A673 (cell line): ENCODE results near the gene MT3. TPM values are rescaled to one million over a fixed set of nuclear protein-coding genes. Genes with fewer than 3 reads are reported as not detected.

ENCODE experiments used
- BruUV-seq: library from RNA; stranded (reverse); fragments of 400-500 nt; replicated peaks from 2 replicates; lab custom pipeline; 2021; lab: Mats Ljungman, UMichigan
- CTCF ChIA-PET: fragments of 300-600 bp; sonication (Branson Sonifier 250); formaldehyde crosslinking; loops from one replicate; lab custom pipeline; 2022; ENCODE audit warnings: antibody characterized with exemption; lab: Charles Lee
- POLR2A ChIA-PET: fragments of 300-600 bp; sonication (Branson Sonifier 250); formaldehyde crosslinking; loops from one replicate; lab custom pipeline; 2022; ENCODE audit warnings: antibody characterized with exemption; ENCODE audit not compliant: low non-redundant PET; lab: Charles Lee
- DNase-seq: peaks from one replicate; pipeline ENCODE4 v3.0.0-alpha.2; 2015; ENCODE audit warnings: low spot score
- H3K27ac ChIP-seq: fragments of 200-600 bp; sonication (generic); 2 replicates; pipeline ENCODE4 v1.5.1; 2016; ENCODE audit warnings: mixed run types, low read depth, mild to moderate bottlenecking, mixed read lengths, antibody characterized with exemption, low read length; ENCODE audit not compliant: poor library complexity, severe bottlenecking
- H3K27me3 ChIP-seq: fragments of 200-600 bp; sonication (generic); replicated peaks from 2 replicates; pipeline ENCODE4 v1.6.1; 2017; ENCODE audit warnings: mixed run types, low read depth, mild to moderate bottlenecking, mixed read lengths, antibody characterized with exemption, low read length; ENCODE audit not compliant: insufficient read depth, poor library complexity
- H3K36me3 ChIP-seq: fragments of 200-600 bp; sonication (generic); 2 replicates; pipeline ENCODE4 v1.6.1; 2016; ENCODE audit warnings: mixed run types, mild to moderate bottlenecking, mixed read lengths, antibody characterized with exemption, low read length; ENCODE audit not compliant: insufficient read depth, poor library complexity, severe bottlenecking
- H3K4me1 ChIP-seq: fragments of 200-600 bp; sonication (generic); 2 replicates; pipeline ENCODE4 v1.6.1; 2017; ENCODE audit warnings: mixed run types, mild to moderate bottlenecking, mixed read lengths, antibody characterized with exemption, low read length; ENCODE audit not compliant: insufficient read depth, poor library complexity, severe bottlenecking
- H3K4me3 ChIP-seq: fragments of 200-600 bp; sonication (generic); 2 replicates; pipeline ENCODE4 v1.5.1; 2016; ENCODE audit warnings: low read depth, mixed run types, mild to moderate bottlenecking, mixed read lengths, low read length; ENCODE audit not compliant: poor library complexity, severe bottlenecking
- H3K9me3 ChIP-seq: fragments of 200-600 bp; sonication (generic); 2 replicates; pipeline ENCODE4 v1.6.1; 2016; ENCODE audit warnings: mixed run types, low read depth, mild to moderate bottlenecking, mixed read lengths, antibody characterized with exemption, low read length; ENCODE audit not compliant: poor library complexity, severe bottlenecking
- EZH2 ChIP-seq: fragments of 200-600 bp; sonication (generic); IDR thresholded peaks from 2 replicates; pipeline ENCODE4 v1.6.1; 2017; ENCODE audit warnings: borderline replicate concordance, low read depth, mild to moderate bottlenecking, mixed read lengths, antibody characterized with exemption, low read length; ENCODE audit not compliant: poor library complexity, severe bottlenecking
- intact Hi-C: fragments of 100-400 bp; cut with micrococcal nuclease; formaldehyde crosslinking; loops from one replicate; pipeline ENCODE4 v1.10.0; 2022; ENCODE audit not compliant: unreplicated experiment
- total RNA-seq: library from RNA; stranded (reverse); gene quantifications from 2 replicates; pipeline ENCODE4 v1.2.3, GENCODE V29; 2021
- TF ChIP-seq, protein P1 (sequence below): fragments of 300-800, 200-600 bp; sonication (generic); conservative IDR thresholded peaks from 2 replicates; pipeline ENCODE4 v1.5.1; 2017; ENCODE audit warnings: low read depth, mild to moderate bottlenecking, antibody characterized with exemption, low read length, moderate library complexity, mixed read lengths

Gene MT3
- total RNA-seq, 1 experiment from 2014 or later: not detected

DNA sequence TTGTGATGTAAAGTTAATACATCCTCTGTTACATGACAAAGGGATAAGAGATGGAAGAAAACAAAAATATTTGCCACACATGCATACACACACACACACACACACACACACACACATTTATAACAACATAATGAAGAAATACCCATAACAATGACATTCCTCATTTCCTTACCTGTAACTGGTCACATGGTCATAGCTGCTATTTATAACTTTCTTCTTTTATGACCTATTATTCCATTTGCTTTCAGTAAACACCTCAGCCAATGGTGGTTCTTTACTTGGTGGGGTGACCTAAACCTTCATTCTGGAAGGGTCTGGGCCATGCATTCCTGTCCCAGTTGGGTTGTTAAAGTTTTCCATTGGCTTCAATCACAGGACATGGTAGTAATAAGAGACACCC, 24.4 kb downstream of the MT3 start:
- Histone ChIP-seq H3K36me3 (no peaks in the 10 kb centered on the region), H3K27ac (no peak overlapping the region), H3K27me3 (no peaks in the 10 kb centered on the region), H3K9me3 (no peaks in the 10 kb centered on the region), H3K4me1 (peaks cover 17% of the 10 kb centered on the region), H3K4me3 (no peak overlapping the region)
- intact Hi-C loops: no loop called here
- ChIA-PET POLR2A (no interaction called here), CTCF (no interaction called here)
- no TSS peak for BruUV-seq
- TF ChIP-seq EZH2: no peak
- TF ChIP-seq, protein P1, sequence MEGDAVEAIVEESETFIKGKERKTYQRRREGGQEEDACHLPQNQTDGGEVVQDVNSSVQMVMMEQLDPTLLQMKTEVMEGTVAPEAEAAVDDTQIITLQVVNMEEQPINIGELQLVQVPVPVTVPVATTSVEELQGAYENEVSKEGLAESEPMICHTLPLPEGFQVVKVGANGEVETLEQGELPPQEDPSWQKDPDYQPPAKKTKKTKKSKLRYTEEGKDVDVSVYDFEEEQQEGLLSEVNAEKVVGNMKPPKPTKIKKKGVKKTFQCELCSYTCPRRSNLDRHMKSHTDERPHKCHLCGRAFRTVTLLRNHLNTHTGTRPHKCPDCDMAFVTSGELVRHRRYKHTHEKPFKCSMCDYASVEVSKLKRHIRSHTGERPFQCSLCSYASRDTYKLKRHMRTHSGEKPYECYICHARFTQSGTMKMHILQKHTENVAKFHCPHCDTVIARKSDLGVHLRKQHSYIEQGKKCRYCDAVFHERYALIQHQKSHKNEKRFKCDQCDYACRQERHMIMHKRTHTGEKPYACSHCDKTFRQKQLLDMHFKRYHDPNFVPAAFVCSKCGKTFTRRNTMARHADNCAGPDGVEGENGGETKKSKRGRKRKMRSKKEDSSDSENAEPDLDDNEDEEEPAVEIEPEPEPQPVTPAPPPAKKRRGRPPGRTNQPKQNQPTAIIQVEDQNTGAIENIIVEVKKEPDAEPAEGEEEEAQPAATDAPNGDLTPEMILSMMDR: no peak
- DNase-seq: no peak

DNA sequence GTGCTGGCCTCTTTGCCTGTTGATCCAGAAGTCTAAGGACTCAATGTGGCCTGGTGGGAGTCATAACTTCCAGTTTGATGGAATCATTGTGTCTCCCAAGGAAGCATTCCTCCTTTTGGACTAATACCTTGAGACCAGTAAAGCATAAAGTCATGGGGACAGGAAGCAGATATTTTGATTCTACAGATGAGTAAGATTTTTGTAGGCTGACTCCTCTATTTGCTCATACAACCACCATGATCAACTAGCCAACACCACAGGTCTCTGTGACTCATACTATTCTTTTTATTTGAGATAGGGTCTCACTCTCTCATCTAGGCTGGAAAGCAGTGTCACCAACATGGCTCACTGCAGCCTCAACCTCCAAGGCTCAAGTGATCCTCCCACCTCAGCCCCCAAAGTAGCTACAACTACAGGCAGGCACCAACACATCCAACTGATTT, 25.2 kb downstream of the MT3 start:
- no TSS peak for BruUV-seq
- no peaks in the 10 kb centered on the region for H3K9me3 ChIP-seq
- no peak overlapping the region for H3K27ac ChIP-seq
- H3K4me3 ChIP-seq: no peak overlapping the region
- H3K27me3 ChIP-seq: no peaks in the 10 kb centered on the region
- no peak for TF ChIP-seq EZH2
- TF ChIP-seq, protein P1: no peak
- peaks cover 14% of the 10 kb centered on the region for H3K4me1 ChIP-seq
- ChIA-PET POLR2A (interaction anchor here (0.9 kb wide), 1 partner anchor 16 kb away, joined by 3 read pairs; no protein-coding TSS in a partner anchor), CTCF (no interaction called here)
- DNase-seq: no peak
- intact Hi-C loops: no loop called here
- H3K36me3 ChIP-seq: no peaks in the 10 kb centered on the region

DNA sequence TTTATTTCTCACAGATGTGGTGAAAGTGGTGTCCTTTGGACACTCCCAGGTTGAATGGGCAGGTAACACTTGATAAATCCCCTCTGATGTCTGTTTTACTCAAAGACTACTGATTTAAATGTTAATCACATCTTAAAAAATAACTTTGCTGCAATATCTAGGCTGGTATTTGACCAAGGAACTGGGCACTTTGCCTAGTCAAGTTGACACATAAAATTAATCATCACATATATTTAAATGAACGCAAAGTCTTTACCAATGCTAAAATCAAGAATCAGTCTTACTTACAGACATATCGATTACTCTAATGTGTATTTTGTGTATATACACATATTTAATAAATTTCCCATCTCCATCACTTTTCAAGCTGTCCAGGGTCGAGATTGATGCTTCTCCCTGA, 26.0 kb downstream of the MT3 start:
- DNase-seq: no peak
- Histone ChIP-seq H3K27me3 (no peaks in the 10 kb centered on the region), H3K9me3 (no peaks in the 10 kb centered on the region), H3K4me1 (peaks cover 6% of the 10 kb centered on the region), H3K27ac (no peak overlapping the region), H3K36me3 (no peaks in the 10 kb centered on the region), H3K4me3 (no peak overlapping the region)
- BruUV-seq: no TSS peak
- ChIA-PET CTCF (no interaction called here), POLR2A (interaction anchor here (0.9 kb wide), 1 partner anchor 15 kb away, joined by 3 read pairs; no protein-coding TSS in a partner anchor)
- TF ChIP-seq EZH2: no peak
- TF ChIP-seq, protein P1: no peak
- intact Hi-C loops: no loop called here
